ENCODE data around the gene KRTAP11-1. TPM values are rescaled to one million over a fixed set of nuclear protein-coding genes. Genes with fewer than 3 reads are reported as not detected.

The KRTAP11-1 gene
- total and polyA plus RNA-seq, 2 experiments from 2014 or later = not detected

Other genes with a start within 250 kb of the KRTAP11-1 start
- gene KRTAP20-2, start 246.4 kb downstream of the KRTAP11-1 start, total RNA-seq = not detected in 2 replicates
- gene KRTAP20-2, start 246.4 kb downstream of the KRTAP11-1 start, polyA plus RNA-seq = not detected in 2 replicates
- not detected in 2 replicates for gene KRTAP20-3, start 238.7 kb downstream of the KRTAP11-1 start, total RNA-seq
- gene KRTAP20-3, start 238.7 kb downstream of the KRTAP11-1 start, polyA plus RNA-seq = not detected in 2 replicates
- not detected in 2 replicates for gene KRTAP21-3, start 162.8 kb downstream of the KRTAP11-1 start, total RNA-seq
- gene KRTAP21-3, start 162.8 kb downstream of the KRTAP11-1 start, polyA plus RNA-seq = not detected in 2 replicates
- not detected in 2 replicates for gene KRTAP21-2, start 134.3 kb downstream of the KRTAP11-1 start, total RNA-seq
- gene KRTAP21-2, start 134.3 kb downstream of the KRTAP11-1 start, polyA plus RNA-seq = not detected in 2 replicates
- gene KRTAP21-1, start 126.2 kb downstream of the KRTAP11-1 start, total RNA-seq = not detected in 2 replicates
- not detected in 2 replicates for gene KRTAP21-1, start 126.2 kb downstream of the KRTAP11-1 start, polyA plus RNA-seq
- not detected in 2 replicates for gene KRTAP8-1, start 68.3 kb downstream of the KRTAP11-1 start, total RNA-seq
- gene KRTAP8-1, start 68.3 kb downstream of the KRTAP11-1 start, polyA plus RNA-seq = not detected in 2 replicates
- not detected in 2 replicates for gene KRTAP7-1, start 51.8 kb downstream of the KRTAP11-1 start, total RNA-seq
- gene KRTAP7-1, start 51.8 kb downstream of the KRTAP11-1 start, polyA plus RNA-seq = not detected in 2 replicates
- gene KRTAP19-8, start 156.9 kb upstream of the KRTAP11-1 start, total RNA-seq = not detected in 2 replicates
- gene KRTAP19-8, start 156.9 kb upstream of the KRTAP11-1 start, polyA plus RNA-seq = not detected in 2 replicates